H1 (cell line): ENCODE measurements around the gene FUT4. TPM values are rescaled to one million over a fixed set of nuclear protein-coding genes. Genes with fewer than 3 reads are reported as not detected.

Experiments used
- CTCF ChIA-PET: fragments of 300-600 bp; sonication (Branson Sonifier 250); formaldehyde crosslinking; loops from one replicate; lab custom pipeline; 2021; ENCODE audit not compliant: partially characterized antibody; lab: Charles Lee
- POLR2A ChIA-PET: fragments of 300-600 bp; sonication (Branson Sonifier 250); formaldehyde crosslinking; loops from one replicate; lab custom pipeline; 2021; ENCODE audit warnings: inconsistent platforms; ENCODE audit not compliant: partially characterized antibody; lab: Charles Lee
- DNase-seq, 2 experiments: peaks; one replicate each; pipeline versions ENCODE4 v3.0.0 to v3.0.0-alpha.2; 2010 to 2022; ENCODE audit warnings: low spot score in 2 of 2, low read depth in 1 of 2, mixed read lengths in 1 of 2
- FAIRE-seq: peaks from 2 replicates; lab custom pipeline; 2011; peaks lifted over from hg19 to GRCh38; lab: Jason Lieb, UNC
- H2AFZ ChIP-seq: 2 replicates; pipeline ENCODE4 v1.8.1; 2012; ENCODE audit warnings: low read length, inconsistent platforms
- H2AK5ac ChIP-seq: 2 replicates; pipeline ENCODE4 v1.6.1; 2013; ENCODE audit warnings: low read depth, low read length
- H2BK120ac ChIP-seq: replicated peaks from 2 replicates; pipeline ENCODE3; 2013; ENCODE audit warnings: low read depth, low read length, inconsistent platforms
- H2BK12ac ChIP-seq: 2 replicates; pipeline ENCODE4 v1.6.1; 2013; ENCODE audit warnings: low read depth, low read length
- H2BK15ac ChIP-seq: 2 replicates; pipeline ENCODE4 v1.6.1; 2013; ENCODE audit warnings: low read length
- H2BK20ac ChIP-seq: 2 replicates; pipeline ENCODE4 v1.6.1; 2013; ENCODE audit warnings: low read length
- H2BK5ac ChIP-seq: 2 replicates; pipeline ENCODE4 v1.6.1; 2013; ENCODE audit warnings: low read depth, low read length
- H3K14ac ChIP-seq: 2 replicates; pipeline ENCODE4 v1.6.1; 2013; ENCODE audit warnings: inconsistent platforms; ENCODE audit not compliant: insufficient read length
- H3K18ac ChIP-seq: 2 replicates; pipeline ENCODE4 v1.6.1; 2013; ENCODE audit warnings: low read length; ENCODE audit errors: extremely low read depth
- H3K23ac ChIP-seq: 2 replicates; pipeline ENCODE4 v1.6.1; 2013; ENCODE audit warnings: inconsistent platforms; ENCODE audit not compliant: insufficient read length
- H3K23me2 ChIP-seq: 2 replicates; pipeline ENCODE4 v1.6.1; 2013; ENCODE audit warnings: low read depth, low read length
- H3K27ac ChIP-seq: 2 replicates; pipeline ENCODE4 v1.6.1; 2011; ENCODE audit warnings: low read depth, low read length, inconsistent platforms
- H3K27me3 ChIP-seq, 4 experiments: replicated peaks in 1 of 4; 1 replicate in 1 of 4; 2 replicates in 3 of 4; pipeline versions ENCODE4 v1.6.1 to v1.8.1; 2011 to 2013; ENCODE audit warnings: low read length in 3 of 4, mild to moderate bottlenecking in 3 of 4, inconsistent platforms in 2 of 4, mixed read lengths in 2 of 4, moderate library complexity in 1 of 4; ENCODE audit not compliant: control insufficient read depth in 3 of 4, insufficient read depth in 3 of 4; ENCODE audit errors: extremely low read depth in 1 of 4
- H3K36me3 ChIP-seq, 4 experiments: 2 replicates each; pipeline versions ENCODE4 v1.6.1 to v1.8.1; 2011 to 2013; ENCODE audit warnings: mild to moderate bottlenecking in 4 of 4, low read length in 3 of 4, moderate library complexity in 2 of 4, control low read depth in 1 of 4, inconsistent platforms in 1 of 4; ENCODE audit not compliant: insufficient read depth in 4 of 4, control insufficient read depth in 2 of 4
- H3K4ac ChIP-seq: replicated peaks from 2 replicates; pipeline ENCODE3; 2013; ENCODE audit warnings: low read length, low read depth, mixed read lengths, inconsistent platforms; ENCODE audit not compliant: insufficient read length
- H3K4me1 ChIP-seq, 4 experiments: replicated peaks in 1 of 4; 1 replicate in 1 of 4; 2 replicates in 3 of 4; pipeline versions ENCODE4 v1.6.1 to v1.8.1; 2011 to 2013; ENCODE audit warnings: low read length in 3 of 4, inconsistent platforms in 2 of 4, mixed read lengths in 1 of 4; ENCODE audit not compliant: insufficient read depth in 4 of 4, control insufficient read depth in 3 of 4
- H3K4me2 ChIP-seq, 2 experiments: 2 replicates each; pipeline versions ENCODE4 v1.6.1 to v1.8.1; 2011 to 2013; ENCODE audit warnings: low read depth in 2 of 2, low read length in 2 of 2, control low read depth in 1 of 2, inconsistent platforms in 1 of 2, mild to moderate bottlenecking in 1 of 2; ENCODE audit not compliant: insufficient read depth in 1 of 2
- H3K4me3 ChIP-seq, 4 experiments: fragments of 200-600, 300-600 bp in 1 of 4; sonication (generic), shearing (Covaris generic), sonication (Bioruptor Twin) in 1 of 4; 2 replicates each; pipeline versions ENCODE4 v1.5.1 to v1.8.1; 2011 to 2016; ENCODE audit warnings: low read length in 4 of 4, low read depth in 3 of 4, control low read depth in 2 of 4, inconsistent platforms in 2 of 4, mild to moderate bottlenecking in 2 of 4, mixed read lengths in 1 of 4, moderate library complexity in 1 of 4; ENCODE audit not compliant: insufficient read depth in 2 of 4; ENCODE audit errors: extremely low read depth in 1 of 4
- H3K56ac ChIP-seq: replicated peaks from 2 replicates; pipeline ENCODE3; 2013; ENCODE audit warnings: low read depth, mild to moderate bottlenecking, mixed read lengths, low read length, inconsistent platforms; ENCODE audit not compliant: insufficient read length
- H3K79me1 ChIP-seq: 2 replicates; pipeline ENCODE4 v1.6.1; 2013; ENCODE audit warnings: low read depth, low read length, control low read depth
- H3K79me2 ChIP-seq, 2 experiments: 2 replicates each; pipeline versions ENCODE4 v1.6.1 to v1.8.1; 2012 to 2013; ENCODE audit warnings: low read length in 2 of 2, mild to moderate bottlenecking in 2 of 2, inconsistent platforms in 1 of 2; ENCODE audit not compliant: insufficient read depth in 2 of 2, control insufficient read depth in 1 of 2
- H3K9ac ChIP-seq, 4 experiments: replicated peaks in 1 of 4; 1 replicate in 1 of 4; 2 replicates in 3 of 4; pipeline versions ENCODE4 v1.6.1 to v1.8.1; 2011 to 2013; ENCODE audit warnings: low read depth in 3 of 4, low read length in 3 of 4, control low read depth in 2 of 4, mild to moderate bottlenecking in 2 of 4, moderate library complexity in 2 of 4, inconsistent platforms in 1 of 4; ENCODE audit errors: extremely low read depth in 1 of 4
- H3K9me3 ChIP-seq, 2 experiments: 2 replicates each; pipeline versions ENCODE4 v1.6.1 to v1.8.1; 2012 to 2013; ENCODE audit warnings: mild to moderate bottlenecking in 2 of 2, moderate library complexity in 2 of 2, control low read depth in 1 of 2, inconsistent platforms in 1 of 2, low read depth in 1 of 2, low read length in 1 of 2, mixed read lengths in 1 of 2; ENCODE audit not compliant: insufficient read depth in 2 of 2
- H4K20me1 ChIP-seq, 2 experiments: replicated peaks in 1 of 2; 2 replicates each; pipeline versions ENCODE3 to v1.8.1; 2011 to 2013; ENCODE audit warnings: inconsistent platforms in 2 of 2, low read length in 2 of 2, mild to moderate bottlenecking in 1 of 2; ENCODE audit not compliant: insufficient read depth in 2 of 2, control insufficient read depth in 1 of 2
- H4K5ac ChIP-seq: 2 replicates; pipeline ENCODE4 v1.6.1; 2013; ENCODE audit warnings: low read length, low read depth, mixed read lengths, inconsistent platforms; ENCODE audit not compliant: insufficient read length
- H4K8ac ChIP-seq: 2 replicates; pipeline ENCODE4 v1.8.0; 2013; ENCODE audit warnings: mild to moderate bottlenecking, moderate library complexity, low read length, inconsistent platforms; ENCODE audit not compliant: insufficient read depth; ENCODE audit errors: extremely low read depth
- H4K91ac ChIP-seq: replicated peaks from 2 replicates; pipeline ENCODE3; 2013; ENCODE audit warnings: low read length, mixed read lengths, inconsistent platforms; ENCODE audit not compliant: insufficient read length
- SIRT6 ChIP-seq: IDR thresholded peaks from one replicate; pipeline ENCODE4 v1.7.1; 2012; ENCODE audit warnings: low read length, inconsistent platforms
- WGBS, 2 experiments: shearing (Covaris generic) in 1 of 2; methylation state at CpG; one replicate each; pipeline versions ENCODE4 v1.1.6 to v1.1.7; 2013 to 2015; ENCODE audit warnings: low lambda C conversion rate in 2 of 2, mixed read lengths in 2 of 2, inconsistent platforms in 1 of 2, low coverage in 1 of 2, missing lambda C conversion rate in 1 of 2; ENCODE audit not compliant: insufficient replicate concordance in 2 of 2, insufficient coverage in 1 of 2, insufficient read length in 1 of 2; ENCODE audit errors: extremely low coverage in 1 of 2, missing lambda C conversion rate in 1 of 2; 5-methylcytosine and 5-hydroxymethylcytosine counted together
- polyA plus RNA-seq, 7 experiments: library from polyadenylated mRNA; depleted of rRNA in 3 of 7; stranded (reverse) in 5 of 7; unstranded in 2 of 7; fragments of >200 nt in 5 of 7; fragments of 200-250 nt in 2 of 7; gene quantifications; 1 replicate in 5 of 7; 2 replicates in 1 of 7; 4 replicates in 1 of 7; pipeline versions ENCODE4 v1.2.1 to v1.2.3, GENCODE V29; 2011 to 2013; ENCODE audit warnings: missing spikeins in 2 of 7, mixed read lengths in 2 of 7
- total RNA-seq: library from RNA; stranded (reverse); fragmentation: NEBNext Ultra II Directional; extraction: Animal tissue kit (Norgen Biotek cat#: 25700); gene quantifications from 2 replicates; pipeline ENCODE4 v1.2.1, GENCODE V29; 2021

The FUT4 gene
- total and polyA plus RNA-seq, 2 of the 8 experiments (the other 6 are each of a cell fraction or from before 2014, with no cell fraction given), result 2.6 to 8.0 TPM

DNA sequence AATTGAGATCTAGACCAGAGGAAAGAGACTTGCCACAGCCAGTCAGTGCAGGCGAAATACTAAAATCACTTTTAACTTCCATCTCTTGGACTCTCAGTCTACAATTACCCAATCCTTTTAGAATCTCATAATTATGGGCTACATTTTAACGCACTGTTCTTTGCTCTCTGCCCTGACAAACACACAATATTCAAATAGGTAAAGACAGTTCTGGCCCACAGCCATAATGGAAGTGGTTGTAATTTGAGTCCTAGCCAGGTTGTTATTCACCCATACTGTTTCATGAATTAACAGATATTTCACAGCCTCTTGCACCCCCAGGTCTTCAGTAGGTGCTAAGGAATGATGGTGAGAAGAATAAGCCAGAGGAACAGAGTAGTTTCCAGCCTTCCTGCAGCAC lies 30.6 kb upstream of the FUT4 start:
- H4K20me1 ChIP-seq, result peaks cover 0 to 2% of the 10 kb centered on the region in 2 experiments
- no peak overlapping the region for H3K9ac ChIP-seq
- no peak overlapping the region for H3K56ac ChIP-seq
- WGBS, 2 experiments, result 86% methylated on average over 2 of the region's 2 CpGs; no CpG with 5 or more reads in 1 of the 2 experiments
- peaks cover 0 to 4% (median 0%) of the 10 kb centered on the region in 4 experiments; a peak in 2 of 7 replicates for H3K4me1 ChIP-seq
- H2BK20ac ChIP-seq, result no peak overlapping the region
- no peak overlapping the region for H2AK5ac ChIP-seq
- H4K5ac ChIP-seq, result no peak overlapping the region
- H3K23ac ChIP-seq, result no peak overlapping the region
- H3K14ac ChIP-seq, result no peak overlapping the region
- ChIA-PET POLR2A (interaction anchor here (0.9 to 1.7 kb wide), 2 partner anchors 21 to 39 kb away, joined by 3 read pairs; no protein-coding TSS in a partner anchor), CTCF (interaction anchor here (0.9 to 2.8 kb wide), 6 partner anchors 8 to 618 kb away, joined by 3 to 16 read pairs (median 4); no protein-coding TSS in a partner anchor)
- DNase-seq, result no peak
- no peak overlapping the region for H3K4ac ChIP-seq
- TF ChIP-seq SIRT6, result no peak
- no peak overlapping the region for H4K8ac ChIP-seq
- no peak overlapping the region for H2BK15ac ChIP-seq
- H3K36me3 ChIP-seq, result no peaks in the 10 kb centered on the region
- H3K79me2 ChIP-seq, result no peaks in the 10 kb centered on the region
- no peak overlapping the region for H2BK5ac ChIP-seq
- H3K9me3 ChIP-seq, result no peaks in the 10 kb centered on the region
- H3K4me3 ChIP-seq, result no peak overlapping the region
- H2AFZ ChIP-seq, result no peak overlapping the region
- no peak overlapping the region for H2BK12ac ChIP-seq
- H3K23me2 ChIP-seq, result peaks cover 9% of the 10 kb centered on the region
- H3K79me1 ChIP-seq, result no peaks in the 10 kb centered on the region; the same call in 1 of the 2 replicates
- peaks cover 0 to 14% (median 13%) of the 10 kb centered on the region in 4 experiments; a peak in 5 of 7 replicates for H3K27me3 ChIP-seq
- no peak overlapping the region for H4K91ac ChIP-seq
- H3K27ac ChIP-seq, result no peak overlapping the region
- H2BK120ac ChIP-seq, result no peak overlapping the region
- FAIRE-seq, result no peak
- no peak overlapping the region for H3K18ac ChIP-seq
- H3K4me2 ChIP-seq, result peak overlapping the region in 1 of 2 experiments; percentile 92; a peak in 1 of 4 replicates
